H9 (cell line): ENCODE data around the gene KRTAP5-10. TPM values are rescaled to one million over a fixed set of nuclear protein-coding genes. Genes with fewer than 3 reads are reported as not detected.

Experiments used
- DNase-seq: peaks from one replicate; pipeline ENCODE4 v3.0.0-alpha.2; 2017
- H2AFZ ChIP-seq: one replicate; pipeline ENCODE4 v1.6.1; 2013; ENCODE audit warnings: mild to moderate bottlenecking, low read length, control low read depth, moderate library complexity
- H2AK5ac ChIP-seq: 2 replicates; pipeline ENCODE4 v1.6.1; 2013; ENCODE audit warnings: low read length, control low read depth, mixed read lengths; ENCODE audit not compliant: insufficient read length
- H2BK120ac ChIP-seq: one replicate; pipeline ENCODE4 v1.6.1; 2013; ENCODE audit warnings: low read depth, mild to moderate bottlenecking, low read length, control low read depth, inconsistent platforms; ENCODE audit not compliant: poor library complexity, severe bottlenecking
- H2BK12ac ChIP-seq: 2 replicates; pipeline ENCODE4 v1.6.1; 2013; ENCODE audit warnings: low read length, control low read depth, mixed read lengths, low read depth; ENCODE audit not compliant: insufficient read length
- H2BK15ac ChIP-seq: 2 replicates; pipeline ENCODE4 v1.6.1; 2013; ENCODE audit warnings: low read depth, low read length, control low read depth
- H2BK20ac ChIP-seq: one replicate; pipeline ENCODE4 v1.6.1; 2013; ENCODE audit warnings: low read depth, mild to moderate bottlenecking, low read length, control low read depth, inconsistent platforms; ENCODE audit not compliant: poor library complexity, severe bottlenecking
- H2BK5ac ChIP-seq: 2 replicates; pipeline ENCODE4 v1.6.1; 2013; ENCODE audit warnings: low read length, control low read depth, mixed read lengths; ENCODE audit not compliant: insufficient read length
- H3K14ac ChIP-seq: 2 replicates; pipeline ENCODE4 v1.6.1; 2013; ENCODE audit warnings: low read length, control low read depth; ENCODE audit not compliant: insufficient read depth
- H3K18ac ChIP-seq: 2 replicates; pipeline ENCODE4 v1.6.1; 2013; ENCODE audit warnings: low read depth, mild to moderate bottlenecking, mixed read lengths, low read length, control low read depth; ENCODE audit not compliant: insufficient read length
- H3K23ac ChIP-seq: 2 replicates; pipeline ENCODE4 v1.6.1; 2013; ENCODE audit warnings: low read length, control low read depth, mixed read lengths, low read depth; ENCODE audit not compliant: insufficient read length
- H3K23me2 ChIP-seq: 2 replicates; pipeline ENCODE4 v1.6.1; 2013; ENCODE audit warnings: low read depth, mild to moderate bottlenecking, mixed read lengths, low read length, control low read depth; ENCODE audit not compliant: insufficient read length, poor library complexity, severe bottlenecking
- H3K27ac ChIP-seq: 2 replicates; pipeline ENCODE4 v1.5.1; 2013; ENCODE audit warnings: low read length, control low read depth, mixed read lengths, low read depth; ENCODE audit not compliant: insufficient read length
- H3K27me3 ChIP-seq: 2 replicates; pipeline ENCODE4 v1.6.1; 2013; ENCODE audit warnings: low read length, control low read depth, inconsistent platforms; ENCODE audit not compliant: insufficient read depth
- H3K4ac ChIP-seq: 2 replicates; pipeline ENCODE4 v1.6.1; 2013; ENCODE audit warnings: low read depth, mild to moderate bottlenecking, control low read depth, inconsistent platforms, low read length, moderate library complexity
- H3K4me1 ChIP-seq: 2 replicates; pipeline ENCODE4 v1.6.1; 2013; ENCODE audit warnings: low read length, control low read depth, inconsistent platforms; ENCODE audit not compliant: insufficient read depth
- H3K4me2 ChIP-seq: 2 replicates; pipeline ENCODE4 v1.6.1; 2013; ENCODE audit warnings: low read length, control low read depth, mixed read lengths; ENCODE audit not compliant: insufficient read length, insufficient read depth
- H3K56ac ChIP-seq: 2 replicates; pipeline ENCODE4 v1.6.1; 2013; ENCODE audit warnings: low read depth, mild to moderate bottlenecking, mixed read lengths, low read length, control low read depth; ENCODE audit not compliant: insufficient read length
- H3K79me1 ChIP-seq: 2 replicates; pipeline ENCODE4 v1.6.1; 2013; ENCODE audit warnings: low read depth, mild to moderate bottlenecking, moderate library complexity, low read length, control low read depth, inconsistent platforms; ENCODE audit not compliant: insufficient read depth, poor library complexity, severe bottlenecking
- H3K79me2 ChIP-seq: 2 replicates; pipeline ENCODE4 v1.6.1; 2013; ENCODE audit warnings: low read length, control low read depth, inconsistent platforms; ENCODE audit not compliant: insufficient read depth
- H3K9ac ChIP-seq: 2 replicates; pipeline ENCODE4 v1.6.1; 2013; ENCODE audit warnings: low read length, control low read depth, mixed read lengths; ENCODE audit not compliant: insufficient read length; ENCODE audit errors: extremely low read depth
- H3K9me3 ChIP-seq: one replicate; pipeline ENCODE4 v1.6.1; 2013; ENCODE audit warnings: low read depth, low read length, inconsistent platforms; ENCODE audit not compliant: control insufficient read depth
- H3T11ph ChIP-seq: one replicate; pipeline ENCODE4 v1.6.1; 2013; ENCODE audit warnings: mild to moderate bottlenecking, low read length, control low read depth, inconsistent platforms
- H4K20me1 ChIP-seq: one replicate; pipeline ENCODE4 v1.6.1; 2013; ENCODE audit not compliant: control insufficient read depth, insufficient read length, insufficient read depth
- H4K5ac ChIP-seq: 2 replicates; pipeline ENCODE4 v1.6.1; 2013; ENCODE audit warnings: low read depth, mild to moderate bottlenecking, mixed read lengths, low read length, control low read depth; ENCODE audit not compliant: insufficient read length
- H4K8ac ChIP-seq: replicated peaks from 2 replicates; pipeline ENCODE4 v1.6.1; 2013; ENCODE audit warnings: low read length, control low read depth, mixed read lengths, low read depth; ENCODE audit not compliant: insufficient read length
- H4K91ac ChIP-seq: 2 replicates; pipeline ENCODE4 v1.6.1; 2013; ENCODE audit warnings: low read depth, mild to moderate bottlenecking, moderate library complexity, mixed read lengths, low read length, control low read depth; ENCODE audit not compliant: insufficient read length
- H3K27ac Mint-ChIP-seq, 3 experiments: 2 replicates in 2 of 3; 3 replicates in 1 of 3; pipeline ENCODE4 v1.8.0; 2020 to 2021; ENCODE audit warnings: mixed read lengths in 3 of 3, mild to moderate bottlenecking in 1 of 3, moderate library complexity in 1 of 3
- H3K27me3 Mint-ChIP-seq: 2 replicates; pipeline ENCODE4 v1.8.0; 2021; ENCODE audit warnings: low read depth, mild to moderate bottlenecking, moderate library complexity, mixed read lengths
- H3K36me3 Mint-ChIP-seq, 3 experiments: 2 replicates in 2 of 3; 3 replicates in 1 of 3; pipeline ENCODE4 v1.8.0; 2020 to 2021; ENCODE audit warnings: low read depth in 3 of 3, mixed read lengths in 3 of 3; ENCODE audit not compliant: insufficient read depth in 1 of 3
- H3K4me1 Mint-ChIP-seq, 2 experiments: 2 replicates each; pipeline ENCODE4 v1.8.0; 2020; ENCODE audit warnings: mixed read lengths in 2 of 2
- H3K4me3 Mint-ChIP-seq, 2 experiments: 2 replicates in 1 of 2; 3 replicates in 1 of 2; pipeline ENCODE4 v1.8.0; 2020 to 2021; ENCODE audit warnings: mild to moderate bottlenecking in 2 of 2, mixed read lengths in 2 of 2, moderate library complexity in 1 of 2
- H3K9me3 Mint-ChIP-seq, 2 experiments: 2 replicates in 1 of 2; 3 replicates in 1 of 2; pipeline ENCODE4 v1.8.0; 2020; ENCODE audit warnings: mild to moderate bottlenecking in 2 of 2, mixed read lengths in 2 of 2, moderate library complexity in 1 of 2
- WGBS: extraction: QIAGEN DNeasy Blood & Tissue Kit; methylation state at CpG from one replicate; pipeline ENCODE4 v1.1.7; 2013; ENCODE audit warnings: missing lambda C conversion rate, low lambda C conversion rate, mixed read lengths; ENCODE audit not compliant: insufficient read length; ENCODE audit errors: extremely low coverage; 5-methylcytosine and 5-hydroxymethylcytosine counted together
- total RNA-seq: library from RNA; stranded (reverse); gene quantifications from 2 replicates; pipeline ENCODE4 v1.2.1, GENCODE V29; 2021
- TF ChIP-seq, protein P1 (sequence below): fragments of 200-600 bp; sonication (generic); conservative IDR thresholded peaks from 3 replicates; pipeline ENCODE4 v1.8.0; 2021; ENCODE audit warnings: antibody characterized with exemption, mild to moderate bottlenecking

Gene KRTAP5-10
- total RNA-seq, 1 experiment from 2014 or later: not detected

DNA sequence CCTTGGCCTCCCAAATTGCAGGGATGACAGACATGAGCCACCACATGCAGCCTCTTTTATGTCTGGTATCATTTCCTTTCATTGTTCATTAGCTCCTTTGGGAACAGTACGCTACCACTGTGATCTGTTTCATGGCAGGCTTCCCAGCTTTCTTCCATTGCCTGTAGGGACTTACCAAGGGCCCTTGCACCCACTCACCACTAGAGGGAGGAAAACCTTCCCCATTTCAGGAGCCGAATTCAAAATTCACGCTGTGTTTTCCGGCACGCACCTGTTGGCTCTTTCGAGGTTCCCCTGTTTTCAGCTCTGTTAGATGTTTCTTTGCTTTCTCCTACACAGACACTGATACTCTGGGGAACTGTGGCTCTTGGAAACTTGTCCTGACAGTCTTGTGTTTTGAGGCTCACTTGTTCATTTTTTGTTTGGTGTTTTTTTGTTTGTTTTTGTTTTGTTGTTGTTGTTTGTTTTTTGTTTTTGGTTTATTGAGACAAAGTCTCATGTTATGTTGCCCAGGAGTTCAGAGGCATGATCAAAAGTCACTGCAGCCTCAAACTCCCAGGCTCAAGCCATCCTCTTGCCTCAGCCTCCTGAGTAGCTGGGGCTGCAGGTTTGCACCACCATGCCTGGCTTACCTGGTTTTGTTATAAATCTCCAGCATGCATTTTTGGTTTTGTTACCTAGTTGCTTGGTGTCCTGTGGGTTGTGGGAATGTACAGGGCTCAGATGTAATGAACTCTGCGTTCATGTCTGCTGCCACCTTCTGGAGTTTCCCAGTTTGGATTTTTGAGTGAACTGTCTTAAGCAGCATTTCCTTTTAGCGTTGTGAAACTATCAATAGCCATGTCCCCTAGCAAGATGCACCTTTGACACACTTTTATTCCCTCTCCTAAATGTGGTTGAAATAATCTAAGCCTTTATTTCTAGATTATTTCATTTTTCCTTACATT lies 15.0 kb downstream of the KRTAP5-10 start:
- Histone ChIP-seq H2BK15ac (no peak overlapping the region), H3K79me1 (no peaks in the 10 kb centered on the region), H4K5ac (no peak overlapping the region), H4K91ac (no peak overlapping the region), H3K9ac (no peak overlapping the region), H2BK12ac (no peak overlapping the region), H3K56ac (no peak overlapping the region), H3K27me3 (no peaks in the 10 kb centered on the region), H3K14ac (no peak overlapping the region), H4K8ac (no peak overlapping the region), H3T11ph (no peak overlapping the region), H3K9me3 (no peaks in the 10 kb centered on the region), H3K4me2 (no peak overlapping the region), H3K4ac (no peak overlapping the region), H3K79me2 (no peaks in the 10 kb centered on the region), H3K23me2 (no peaks in the 10 kb centered on the region), H2BK120ac (no peak overlapping the region), H3K4me1 (no peaks in the 10 kb centered on the region; the same call in 1 of the 2 replicates), H4K20me1 (no peaks in the 10 kb centered on the region), H3K18ac (no peak overlapping the region), H2AFZ (peak overlapping the region; percentile 67), H2BK20ac (no peak overlapping the region), H2BK5ac (no peak overlapping the region), H3K23ac (no peak overlapping the region), H2AK5ac (no peak overlapping the region), H3K27ac (no peak overlapping the region)
- peak; percentile 75 for DNase-seq
- Mint-ChIP-seq H3K36me3 (no peaks in the 10 kb centered on the region), H3K4me1 (peaks cover 22 to 23% of the 10 kb centered on the region in 2 experiments), H3K27me3 (peaks cover 42% of the 10 kb centered on the region), H3K27ac (no peak overlapping the region), H3K9me3 (no peaks in the 10 kb centered on the region; a peak in 1 of 5 replicates), H3K4me3 (no peak overlapping the region)
- TF ChIP-seq, protein P1, sequence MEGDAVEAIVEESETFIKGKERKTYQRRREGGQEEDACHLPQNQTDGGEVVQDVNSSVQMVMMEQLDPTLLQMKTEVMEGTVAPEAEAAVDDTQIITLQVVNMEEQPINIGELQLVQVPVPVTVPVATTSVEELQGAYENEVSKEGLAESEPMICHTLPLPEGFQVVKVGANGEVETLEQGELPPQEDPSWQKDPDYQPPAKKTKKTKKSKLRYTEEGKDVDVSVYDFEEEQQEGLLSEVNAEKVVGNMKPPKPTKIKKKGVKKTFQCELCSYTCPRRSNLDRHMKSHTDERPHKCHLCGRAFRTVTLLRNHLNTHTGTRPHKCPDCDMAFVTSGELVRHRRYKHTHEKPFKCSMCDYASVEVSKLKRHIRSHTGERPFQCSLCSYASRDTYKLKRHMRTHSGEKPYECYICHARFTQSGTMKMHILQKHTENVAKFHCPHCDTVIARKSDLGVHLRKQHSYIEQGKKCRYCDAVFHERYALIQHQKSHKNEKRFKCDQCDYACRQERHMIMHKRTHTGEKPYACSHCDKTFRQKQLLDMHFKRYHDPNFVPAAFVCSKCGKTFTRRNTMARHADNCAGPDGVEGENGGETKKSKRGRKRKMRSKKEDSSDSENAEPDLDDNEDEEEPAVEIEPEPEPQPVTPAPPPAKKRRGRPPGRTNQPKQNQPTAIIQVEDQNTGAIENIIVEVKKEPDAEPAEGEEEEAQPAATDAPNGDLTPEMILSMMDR: peak; percentile 89
- WGBS: no CpG with 5 or more reads among the region's 8 CpGs
